Peyer's patch (tissue), 4 donors: Measurements from ENCODE around the gene FAM20C.

ENCODE experiments used
- POLR2A ChIP-seq, 2 donors: fragments of 450-650 bp; IDR thresholded peaks; one replicate each; pipeline ENCODE4 v1.5.1; 2017; ENCODE audit warnings: antibody characterized with exemption in 2 of 2, mild to moderate bottlenecking in 2 of 2, moderate library complexity in 2 of 2
- TF ChIP-seq, protein P1 (sequence below), 6 experiments: fragments of 450-650 bp in 4 of 6; fragments of 200-600 bp in 2 of 6; sonication (generic) in 1 of 6; IDR thresholded peaks; one replicate each; pipeline ENCODE4 v1.5.1; 2017 to 2019; ENCODE audit warnings: antibody characterized with exemption in 6 of 6, mild to moderate bottlenecking in 3 of 6, moderate library complexity in 1 of 6

DNA sequence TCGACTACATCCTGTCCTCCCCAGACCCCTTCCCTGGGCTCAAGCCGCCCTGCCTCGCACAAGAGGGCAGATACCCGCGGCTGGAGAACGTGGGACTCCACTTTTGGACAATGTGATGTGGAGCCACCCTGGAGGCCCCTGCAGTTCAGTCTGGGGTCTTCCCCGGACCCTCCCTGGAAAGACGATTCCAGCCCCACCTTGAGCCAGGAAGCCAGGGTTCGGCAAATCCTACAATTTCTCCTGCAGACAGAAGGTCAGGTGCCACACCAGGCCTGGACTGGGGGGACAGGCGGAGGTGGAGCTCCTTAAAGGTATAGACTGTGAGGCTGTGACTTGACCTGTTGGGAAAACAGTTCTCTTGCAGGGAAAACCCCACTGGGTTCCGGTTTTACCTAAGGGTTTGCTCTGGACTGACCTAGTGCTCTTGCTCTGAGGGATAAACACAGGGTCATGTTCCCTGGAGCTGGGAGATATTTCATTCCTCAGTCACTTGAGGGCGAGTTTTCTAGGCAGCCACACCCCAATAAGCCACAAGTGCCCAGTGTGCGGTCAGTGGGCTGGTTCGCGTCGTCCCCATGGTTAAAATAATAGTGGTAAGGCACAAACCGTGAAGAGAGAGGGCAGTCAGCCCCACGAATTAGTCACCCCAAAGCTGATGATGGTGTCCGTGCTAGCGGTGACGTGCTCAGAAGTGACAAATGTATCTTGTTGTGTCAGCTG lies 99.2 kb downstream of the FAM20C start:
- no peak for TF ChIP-seq POLR2A (IDR thresholded peaks at IDR 0.05)
- TF ChIP-seq, protein P1, sequence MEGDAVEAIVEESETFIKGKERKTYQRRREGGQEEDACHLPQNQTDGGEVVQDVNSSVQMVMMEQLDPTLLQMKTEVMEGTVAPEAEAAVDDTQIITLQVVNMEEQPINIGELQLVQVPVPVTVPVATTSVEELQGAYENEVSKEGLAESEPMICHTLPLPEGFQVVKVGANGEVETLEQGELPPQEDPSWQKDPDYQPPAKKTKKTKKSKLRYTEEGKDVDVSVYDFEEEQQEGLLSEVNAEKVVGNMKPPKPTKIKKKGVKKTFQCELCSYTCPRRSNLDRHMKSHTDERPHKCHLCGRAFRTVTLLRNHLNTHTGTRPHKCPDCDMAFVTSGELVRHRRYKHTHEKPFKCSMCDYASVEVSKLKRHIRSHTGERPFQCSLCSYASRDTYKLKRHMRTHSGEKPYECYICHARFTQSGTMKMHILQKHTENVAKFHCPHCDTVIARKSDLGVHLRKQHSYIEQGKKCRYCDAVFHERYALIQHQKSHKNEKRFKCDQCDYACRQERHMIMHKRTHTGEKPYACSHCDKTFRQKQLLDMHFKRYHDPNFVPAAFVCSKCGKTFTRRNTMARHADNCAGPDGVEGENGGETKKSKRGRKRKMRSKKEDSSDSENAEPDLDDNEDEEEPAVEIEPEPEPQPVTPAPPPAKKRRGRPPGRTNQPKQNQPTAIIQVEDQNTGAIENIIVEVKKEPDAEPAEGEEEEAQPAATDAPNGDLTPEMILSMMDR (IDR thresholded peaks at IDR 0.05), result no peak
